Measurements from ENCODE around the gene PHKB.

DNA sequence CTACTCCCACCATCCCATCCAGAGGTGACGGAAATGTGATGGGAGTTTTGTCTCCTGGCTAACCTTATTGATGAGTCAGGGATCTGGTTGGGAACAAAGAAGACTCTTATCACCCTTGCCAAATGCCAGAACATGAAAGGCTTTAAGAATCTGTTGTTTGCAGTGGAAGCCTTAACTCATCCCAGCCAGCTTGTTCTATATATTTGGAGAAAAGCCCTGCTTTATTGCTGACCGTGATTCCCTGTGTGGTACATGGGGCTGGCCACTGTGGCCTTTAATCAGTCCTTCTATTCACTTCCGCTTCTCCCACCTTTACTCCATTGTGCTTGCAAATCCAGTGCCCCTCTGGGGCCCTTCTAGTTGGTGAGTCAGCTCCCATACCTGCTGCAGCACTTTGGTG, 156.6 kb downstream of the PHKB start:
- TF ChIP-seq ZFP30 (CRISPR knock-in tag; IDR thresholded peaks at IDR 0.05) (no peak), PPARA (CRISPR knock-in tag; IDR thresholded peaks at IDR 0.05; ENCODE audit: borderline replicate concordance) (no peak), ISL1 (CRISPR knock-in tag; IDR thresholded peaks at IDR 0.05) (no peak), ARNTL (CRISPR knock-in tag; IDR thresholded peaks at IDR 0.05; ENCODE audit: borderline replicate concordance, low read depth) (no peak), CSDC2 (CRISPR knock-in tag; IDR thresholded peaks at IDR 0.05) (no peak)
- TF ChIP-seq, protein P1, sequence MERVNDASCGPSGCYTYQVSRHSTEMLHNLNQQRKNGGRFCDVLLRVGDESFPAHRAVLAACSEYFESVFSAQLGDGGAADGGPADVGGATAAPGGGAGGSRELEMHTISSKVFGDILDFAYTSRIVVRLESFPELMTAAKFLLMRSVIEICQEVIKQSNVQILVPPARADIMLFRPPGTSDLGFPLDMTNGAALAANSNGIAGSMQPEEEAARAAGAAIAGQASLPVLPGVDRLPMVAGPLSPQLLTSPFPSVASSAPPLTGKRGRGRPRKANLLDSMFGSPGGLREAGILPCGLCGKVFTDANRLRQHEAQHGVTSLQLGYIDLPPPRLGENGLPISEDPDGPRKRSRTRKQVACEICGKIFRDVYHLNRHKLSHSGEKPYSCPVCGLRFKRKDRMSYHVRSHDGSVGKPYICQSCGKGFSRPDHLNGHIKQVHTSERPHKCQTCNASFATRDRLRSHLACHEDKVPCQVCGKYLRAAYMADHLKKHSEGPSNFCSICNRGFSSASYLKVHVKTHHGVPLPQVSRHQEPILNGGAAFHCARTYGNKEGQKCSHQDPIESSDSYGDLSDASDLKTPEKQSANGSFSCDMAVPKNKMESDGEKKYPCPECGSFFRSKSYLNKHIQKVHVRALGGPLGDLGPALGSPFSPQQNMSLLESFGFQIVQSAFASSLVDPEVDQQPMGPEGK (CRISPR knock-in tag; IDR thresholded peaks at IDR 0.05; ENCODE audit: borderline replicate concordance) = no peak

All from SK-N-SH treated with all-trans-retinoic acid at 6 μM for 48 hours (cell line).